Measurements from ENCODE around the gene ACER2. TPM values are rescaled to one million over a fixed set of nuclear protein-coding genes. Genes with fewer than 3 reads are reported as not detected.

Gene ACER2
- 10 to 100 TPM; 10.4 to 38.1 (median 20.9) TPM for total RNA-seq

GRCh38 chr9:19408693-19409400 is at the start of gene ACER2:
Gene ACER2, plus strand, starts transcription at chr9:19409009. Its CDS starts 76 bp downstream, at chr9:19409085.
- ATAC-seq (ENCODE audit: low FRiP score) (peak; percentile 99), DNase-seq (ENCODE audit: low spot score) (peak; percentile 88)
- TF ChIP-seq CTCF (IDR thresholded peaks at IDR 0.05) = no peak

- ATAC-seq (ENCODE audit: low FRiP score) (no peak), DNase-seq (ENCODE audit: low spot score) (no peak)
- no peak for TF ChIP-seq CTCF (IDR thresholded peaks at IDR 0.05)
Measured at GRCh38 chr9:19369107-19369506, 39.7 kb upstream of the ACER2 start.

GRCh38 chr9:19371942-19372341 is 36.9 kb upstream of the ACER2 start:
- no peak for TF ChIP-seq CTCF (IDR thresholded peaks at IDR 0.05)
- no peak for ATAC-seq (ENCODE audit: low FRiP score)
- DNase-seq (ENCODE audit: low spot score) = no peak

GRCh38 chr9:19372567-19372966 is 36.2 kb upstream of the ACER2 start:
- ATAC-seq (ENCODE audit: low FRiP score) (no peak), DNase-seq (ENCODE audit: low spot score) (no peak)
- no peak for TF ChIP-seq CTCF (IDR thresholded peaks at IDR 0.05)

- DNase-seq (ENCODE audit: low spot score) = no peak
- TF ChIP-seq CTCF (IDR thresholded peaks at IDR 0.05) = no peak
- ATAC-seq (ENCODE audit: low FRiP score) = no peak
Measured at GRCh38 chr9:19373527-19373926, 35.3 kb upstream of the ACER2 start.

GRCh38 chr9:19375538-19375937 is 33.3 kb upstream of the ACER2 start:
- DNase-seq (ENCODE audit: low spot score) (no peak), ATAC-seq (ENCODE audit: low FRiP score) (no peak)
- no peak for TF ChIP-seq CTCF (IDR thresholded peaks at IDR 0.05)

- DNase-seq (ENCODE audit: low spot score) = no peak
- no peak for TF ChIP-seq CTCF (IDR thresholded peaks at IDR 0.05)
- ATAC-seq (ENCODE audit: low FRiP score) = no peak
Measured at GRCh38 chr9:19376931-19377330, 31.9 kb upstream of the ACER2 start.

All from omental fat pad (tissue), 4 donors.